Neural cell (in vitro differentiated cells): Measurements from ENCODE around the gene HPS5. TPM values are rescaled to one million over a fixed set of nuclear protein-coding genes. Genes with fewer than 3 reads are reported as not detected.

ENCODE experiments used
- H2AFZ ChIP-seq: fragments of 200-600, 300-800 bp; sonication (generic), shearing (Covaris generic); 2 replicates; pipeline ENCODE4 v1.6.0; 2014; ENCODE audit warnings: low read depth, mild to moderate bottlenecking, antibody characterized with exemption, low read length, moderate library complexity
- H3F3A ChIP-seq: fragments of 200-600 bp; shearing (Covaris generic); 2 replicates; pipeline ENCODE4 v1.6.1; 2016; ENCODE audit warnings: mild to moderate bottlenecking, moderate library complexity, mixed read lengths, antibody characterized with exemption, low read length; ENCODE audit not compliant: insufficient read depth, poor library complexity, severe bottlenecking
- H3K27ac ChIP-seq: fragments of 200-600, 300-800 bp; sonication (generic), shearing (Covaris generic); 2 replicates; pipeline ENCODE4 v1.5.1; 2014; ENCODE audit warnings: mild to moderate bottlenecking, low read length, moderate library complexity
- H3K27me3 ChIP-seq: fragments of 300-800, 200-600 bp; sonication (generic), shearing (Covaris generic); 2 replicates; pipeline ENCODE4 v1.6.0; 2014; ENCODE audit warnings: mild to moderate bottlenecking, low read depth, low read length, moderate library complexity; ENCODE audit not compliant: insufficient read depth
- H3K36me3 ChIP-seq: fragments of 300-800, 200-600 bp; sonication (generic), shearing (Covaris generic); 2 replicates; pipeline ENCODE4 v1.5.1; 2014; ENCODE audit warnings: mild to moderate bottlenecking, antibody characterized with exemption, low read length, moderate library complexity; ENCODE audit not compliant: insufficient read depth
- H3K4me2 ChIP-seq: fragments of 300-800, 200-600 bp; sonication (generic), shearing (Covaris generic); 2 replicates; pipeline ENCODE4 v1.6.0; 2014; ENCODE audit warnings: mild to moderate bottlenecking, low read length
- H3K4me3 ChIP-seq: fragments of 300-800, 200-600 bp; sonication (generic), shearing (Covaris generic); 2 replicates; pipeline ENCODE4 v1.5.1; 2014; ENCODE audit warnings: mild to moderate bottlenecking, low read length, moderate library complexity
- H3K79me2 ChIP-seq: fragments of 200-600 bp; shearing (Covaris generic); replicated peaks from 2 replicates; pipeline ENCODE4 v1.6.0; 2014; ENCODE audit warnings: mild to moderate bottlenecking, low read length, moderate library complexity; ENCODE audit not compliant: insufficient read depth
- H3K9ac ChIP-seq: fragments of 300-800, 200-600 bp; sonication (generic), shearing (Covaris generic); 2 replicates; pipeline ENCODE4 v1.6.1; 2016; ENCODE audit warnings: mild to moderate bottlenecking, low read length, mixed read lengths
- H3K9me2 ChIP-seq: fragments of 200-600 bp; shearing (Covaris generic); 2 replicates; pipeline ENCODE4 v1.6.1; 2016; ENCODE audit warnings: mild to moderate bottlenecking, low read length, mixed read lengths; ENCODE audit not compliant: insufficient read depth
- H3K9me3 ChIP-seq: fragments of 200-600, 300-800 bp; sonication (generic), shearing (Covaris generic); 2 replicates; pipeline ENCODE4 v1.6.1; 2016; ENCODE audit warnings: mild to moderate bottlenecking, mixed run types, low read length, moderate library complexity, mixed read lengths
- H4K20me1 ChIP-seq: fragments of 200-600 bp; shearing (Covaris generic); 2 replicates; pipeline ENCODE4 v1.6.1; 2016; ENCODE audit warnings: mild to moderate bottlenecking, mixed run types; ENCODE audit not compliant: insufficient read depth
- CTCF ChIP-seq: fragments of 450-650 bp; IDR thresholded peaks from 2 replicates; pipeline ENCODE4 v1.5.1; 2014; ENCODE audit warnings: antibody characterized with exemption, mild to moderate bottlenecking, moderate library complexity; ENCODE audit not compliant: poor library complexity, severe bottlenecking
- EP300 ChIP-seq: fragments of 450-650 bp; conservative IDR thresholded peaks from 2 replicates; pipeline ENCODE4 v1.6.1; 2014; ENCODE audit warnings: antibody characterized with exemption, mild to moderate bottlenecking, moderate library complexity; ENCODE audit not compliant: poor library complexity, severe bottlenecking
- EZH2 ChIP-seq: fragments of 200-600, 300-800 bp; shearing (Covaris generic), sonication (generic); IDR thresholded peaks from 2 replicates; pipeline ENCODE4 v1.6.1; 2014; ENCODE audit warnings: antibody characterized with exemption, low read length, borderline replicate concordance, mild to moderate bottlenecking; ENCODE audit not compliant: insufficient read depth, poor library complexity, severe bottlenecking
- MXI1 ChIP-seq: fragments of 450-650 bp; conservative IDR thresholded peaks from 2 replicates; pipeline ENCODE4 v1.6.1; 2014; ENCODE audit warnings: antibody characterized with exemption, mild to moderate bottlenecking; ENCODE audit not compliant: poor library complexity, severe bottlenecking
- POLR2AphosphoS5 ChIP-seq: IDR thresholded peaks from 2 replicates; pipeline ENCODE4 v1.6.1; 2012
- RAD21 ChIP-seq: fragments of 450-650 bp; conservative IDR thresholded peaks from 2 replicates; pipeline ENCODE4 v1.6.1; 2014; ENCODE audit warnings: antibody characterized with exemption, mild to moderate bottlenecking, moderate library complexity
- REST ChIP-seq: IDR thresholded peaks from 2 replicates; pipeline ENCODE4 v1.6.1; 2012; ENCODE audit warnings: borderline replicate concordance
- SMC3 ChIP-seq: fragments of 450-650 bp; conservative IDR thresholded peaks from 2 replicates; pipeline ENCODE4 v1.6.1; 2014; ENCODE audit warnings: antibody characterized with exemption, mild to moderate bottlenecking, moderate library complexity; ENCODE audit not compliant: poor library complexity
- TAF1 ChIP-seq: IDR thresholded peaks from 2 replicates; pipeline ENCODE4 v1.6.1; 2012; ENCODE audit warnings: low read depth
- polyA plus RNA-seq: library from polyadenylated mRNA; depleted of rRNA; stranded (reverse); fragments of >200 nt; gene quantifications from 2 replicates; pipeline ENCODE4 v1.2.3, GENCODE V29; 2014

The HPS5 gene
- polyA plus RNA-seq, 1 donor from 2014 or later = 28.5 TPM

- no peaks in the 10 kb centered on the region for H3K9me3 ChIP-seq
- no peak overlapping the region for H3K27ac ChIP-seq
These were observed 60.2 kb downstream of the HPS5 start for GRCh38 chr11:18261721-18262120.

GRCh38 chr11:18259259-18259658 lies 62.7 kb downstream of the HPS5 start:
- Histone ChIP-seq H3K9ac (no peak overlapping the region), H4K20me1 (no peaks in the 10 kb centered on the region), H3K27ac (no peak overlapping the region), H3K4me2 (no peak overlapping the region), H3F3A (no peaks in the 10 kb centered on the region), H3K36me3 (no peaks in the 10 kb centered on the region), H3K27me3 (no peaks in the 10 kb centered on the region), H2AFZ (no peak overlapping the region), H3K9me3 (no peaks in the 10 kb centered on the region), H3K4me3 (no peak overlapping the region), H3K79me2 (no peaks in the 10 kb centered on the region), H3K9me2 (no peaks in the 10 kb centered on the region)
- TF ChIP-seq MXI1 (no peak), RAD21 (no peak), TAF1 (no peak), REST (no peak), CTCF (no peak), EZH2 (no peak), POLR2AphosphoS5 (no peak)

More at GRCh38 chr11:18261721-18262120, 60.2 kb downstream of the HPS5 start:
- TF ChIP-seq REST = no peak
- no peak for TF ChIP-seq MXI1
- TF ChIP-seq EZH2 = no peak
- no peak for TF ChIP-seq TAF1
- no peak for TF ChIP-seq POLR2AphosphoS5
- no peak for TF ChIP-seq CTCF
- no peak for TF ChIP-seq RAD21
- TF ChIP-seq EP300 = no peak
- TF ChIP-seq SMC3 = no peak
- no peak overlapping the region for H3K4me3 ChIP-seq
- H3K27me3 ChIP-seq = no peaks in the 10 kb centered on the region
- no peaks in the 10 kb centered on the region for H3K36me3 ChIP-seq
- no peaks in the 10 kb centered on the region for H4K20me1 ChIP-seq
- no peaks in the 10 kb centered on the region for H3F3A ChIP-seq
- H2AFZ ChIP-seq = no peak overlapping the region
- no peaks in the 10 kb centered on the region for H3K79me2 ChIP-seq
- H3K9ac ChIP-seq = no peak overlapping the region
- H3K4me2 ChIP-seq = no peak overlapping the region
- no peaks in the 10 kb centered on the region for H3K9me2 ChIP-seq
